ENCODE results near the gene RAB6D. TPM values are rescaled to one million over a fixed set of nuclear protein-coding genes. Genes with fewer than 3 reads are reported as not detected.
"Not testable (repeated sequence)": the region's sequence is repeated elsewhere in the genome, so short reads cannot be mapped to it uniquely, and the experiment has no call there.

The RAB6D gene
- 0.05 TPM for polyA plus RNA-seq (2013)

DNA sequence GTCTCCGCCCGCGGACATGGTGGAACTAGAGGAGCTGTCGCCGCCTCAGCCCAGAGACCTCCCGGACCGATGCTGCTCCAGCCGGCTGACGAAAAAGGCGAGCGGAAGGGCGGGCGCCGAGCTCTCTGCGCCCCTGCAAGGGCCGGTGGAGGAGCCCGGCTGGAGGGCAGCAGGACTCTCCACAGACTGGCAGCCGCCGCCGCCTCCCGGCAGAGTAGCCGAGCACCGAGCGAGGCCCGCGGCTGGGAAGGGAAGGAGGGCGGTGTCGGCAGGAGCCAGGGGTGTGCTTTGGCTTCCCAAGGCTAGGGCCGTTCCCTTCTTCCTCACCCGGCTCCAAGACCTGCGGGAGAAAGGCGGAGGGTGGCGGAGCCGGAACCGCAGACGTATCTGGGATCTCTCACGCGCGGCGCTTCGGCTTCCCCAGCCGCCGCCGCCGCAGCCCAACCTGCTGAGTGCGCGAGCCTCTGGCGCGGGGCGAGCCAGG is at the start of gene RAB6D:
Gene RAB6D (minus strand): TSS at position 466 of the 484 bp plus-strand sequence. CDS start 448 bp downstream, at position 18.
- WGBS (ENCODE audit: insufficient coverage): 2% methylated on average over 23 of the region's 50 CpGs
- Histone ChIP-seq H3K4me3 (ENCODE audit: control insufficient read depth in 1 of 7, extremely low read depth in 1 of 7, insufficient read depth in 4 of 7, low read depth in 2 of 7, low read length in 6 of 7) (peak within 1 kb of the TSS in 3 of 7 experiments; percentile 11 to 57 (median 19)), H3K27me3 (replicated peaks in 2 of 5; ENCODE audit: control insufficient read depth in 4 of 5, insufficient read depth in 5 of 5, low read length in 4 of 5) (peaks cover 2 to 37% (median 6%) of the 10 kb centered on the region in 5 experiments)
- CTCF ChIA-PET; H3K9me3 ChIP-seq (ENCODE audit: control extremely low read depth in 1 of 5, control insufficient read depth in 4 of 5, insufficient read depth in 2 of 5, low read depth in 1 of 5, low read length in 4 of 5); H3K27ac ChIP-seq (ENCODE audit: insufficient read depth in 1 of 2, low read depth in 1 of 2, low read length in 2 of 2, poor library complexity in 1 of 2, severe bottlenecking in 2 of 2); H3K36me3 ChIP-seq (ENCODE audit: control insufficient read depth in 4 of 4, insufficient read depth in 4 of 4, low read length in 3 of 4); POLR2A ChIA-PET; H3K4me1 ChIP-seq (ENCODE audit: control extremely low read depth in 1 of 4, control insufficient read depth in 4 of 4, insufficient read depth in 4 of 4, low read length in 3 of 4): not testable (repeated sequence)
- DNase-seq: peak in 2 of 3 donors; percentile 1 to 22

DNA sequence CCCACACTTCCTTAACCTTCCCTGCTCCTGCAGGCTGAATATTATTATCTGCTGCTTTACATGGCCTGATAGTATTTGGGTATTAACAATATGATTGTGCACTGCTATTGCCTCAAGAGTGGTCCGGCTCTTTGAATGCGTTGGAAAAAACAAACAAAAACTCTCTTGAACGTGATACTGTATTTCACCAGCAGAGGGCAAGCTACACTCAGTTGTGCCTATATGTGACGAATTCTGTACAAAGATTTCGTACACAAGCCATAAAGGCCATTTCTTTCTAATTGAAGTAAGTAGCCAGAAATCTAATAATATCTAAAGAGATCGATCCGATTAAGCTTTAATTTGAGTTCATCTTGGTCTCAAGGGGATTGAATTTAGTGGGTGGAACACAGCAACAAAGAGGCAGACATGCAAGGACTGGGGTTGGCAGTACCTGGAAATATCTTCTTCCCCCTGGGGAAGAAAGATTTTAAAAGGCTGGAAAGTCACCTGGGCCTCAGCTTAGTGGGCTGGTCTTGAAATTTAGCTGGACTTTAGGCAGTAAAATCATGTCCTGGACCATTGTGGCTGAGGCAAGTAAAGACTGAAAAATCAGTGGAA is 49.3 kb upstream of the RAB6D start:
- POLR2A ChIA-PET: no interaction called here
- Histone ChIP-seq H3K27ac (ENCODE audit: insufficient read depth in 1 of 2, low read depth in 1 of 2, low read length in 2 of 2, poor library complexity in 1 of 2, severe bottlenecking in 2 of 2) (no peak overlapping the region), H3K36me3 (ENCODE audit: control insufficient read depth in 4 of 4, insufficient read depth in 4 of 4, low read length in 3 of 4) (no peaks in the 10 kb centered on the region), H3K27me3 (replicated peaks in 2 of 5; ENCODE audit: control insufficient read depth in 4 of 5, insufficient read depth in 5 of 5, low read length in 4 of 5) (peaks cover 9 to 29% (median 14%) of the 10 kb centered on the region in 5 experiments), H3K4me3 (ENCODE audit: control insufficient read depth in 1 of 7, extremely low read depth in 1 of 7, insufficient read depth in 4 of 7, low read depth in 2 of 7, low read length in 6 of 7) (no peak overlapping the region), H3K9me3 (ENCODE audit: control extremely low read depth in 1 of 5, control insufficient read depth in 4 of 5, insufficient read depth in 2 of 5, low read depth in 1 of 5, low read length in 4 of 5) (no peaks in the 10 kb centered on the region), H3K4me1 (ENCODE audit: control extremely low read depth in 1 of 4, control insufficient read depth in 4 of 4, insufficient read depth in 4 of 4, low read length in 3 of 4) (no peaks in the 10 kb centered on the region)
- peak; percentile 67 to 84 (median 79) for DNase-seq
- CTCF ChIA-PET: interaction anchor here (0.7 to 3.6 kb wide), 8 partner anchors 10 to 599 kb away, joined by 3 to 15 read pairs (median 4); partner anchors contain the start of gene MZT2A
- WGBS (ENCODE audit: insufficient coverage): no CpG with 5 or more reads among the region's 7 CpGs

DNA sequence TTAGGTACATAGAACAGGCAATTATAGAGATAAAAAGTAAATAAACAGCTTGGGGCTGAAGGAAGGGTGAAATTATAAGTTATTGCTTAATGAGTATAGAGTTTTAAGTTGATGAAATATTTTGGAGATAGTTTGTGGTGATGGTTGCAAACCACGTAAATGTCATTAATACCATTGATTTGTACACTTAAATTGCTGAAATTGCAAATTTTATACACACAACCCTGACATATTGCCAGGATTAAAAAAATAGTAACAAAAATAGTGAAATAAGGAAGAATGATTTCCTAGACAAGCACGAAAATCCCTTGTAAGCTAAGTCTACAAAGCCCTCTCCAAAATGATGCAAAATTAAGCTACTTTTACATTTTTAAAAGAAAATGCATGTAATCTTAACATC is 46.2 kb upstream of the RAB6D start:
- Histone ChIP-seq H3K9me3 (ENCODE audit: control extremely low read depth in 1 of 5, control insufficient read depth in 4 of 5, insufficient read depth in 2 of 5, low read depth in 1 of 5, low read length in 4 of 5) (no peaks in the 10 kb centered on the region), H3K4me1 (ENCODE audit: control extremely low read depth in 1 of 4, control insufficient read depth in 4 of 4, insufficient read depth in 4 of 4, low read length in 3 of 4) (no peaks in the 10 kb centered on the region), H3K27ac (ENCODE audit: insufficient read depth in 1 of 2, low read depth in 1 of 2, low read length in 2 of 2, poor library complexity in 1 of 2, severe bottlenecking in 2 of 2) (no peak overlapping the region), H3K4me3 (ENCODE audit: control insufficient read depth in 1 of 7, extremely low read depth in 1 of 7, insufficient read depth in 4 of 7, low read depth in 2 of 7, low read length in 6 of 7) (no peak overlapping the region), H3K36me3 (ENCODE audit: control insufficient read depth in 4 of 4, insufficient read depth in 4 of 4, low read length in 3 of 4) (no peaks in the 10 kb centered on the region), H3K27me3 (replicated peaks in 2 of 5; ENCODE audit: control insufficient read depth in 4 of 5, insufficient read depth in 5 of 5, low read length in 4 of 5) (peaks cover 4 to 21% (median 16%) of the 10 kb centered on the region in 5 experiments)
- ChIA-PET POLR2A (no interaction called here), CTCF (no interaction called here)
- DNase-seq: no peak
- WGBS (ENCODE audit: insufficient coverage): no CpG with 5 or more reads among the region's 2 CpGs

DNA sequence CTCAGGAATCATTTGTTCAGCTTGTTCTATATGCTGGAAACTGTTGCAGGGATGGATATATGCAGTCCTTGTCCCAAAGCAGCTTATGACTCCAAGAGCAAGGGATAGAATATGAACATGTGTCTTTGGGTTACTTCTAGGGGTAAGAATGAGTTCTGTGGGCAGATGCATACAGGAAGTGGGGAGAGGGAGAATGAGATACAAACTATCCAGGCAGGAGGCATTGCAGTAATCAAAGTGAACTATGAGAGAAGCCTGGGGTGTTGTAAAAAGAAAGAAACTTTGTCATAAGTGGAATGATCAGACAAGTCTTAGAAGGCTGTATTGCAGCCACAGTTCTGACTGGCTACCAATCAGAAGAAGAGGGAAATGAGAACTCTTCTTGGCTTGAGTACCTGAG is 44.8 kb upstream of the RAB6D start:
- H3K4me1 ChIP-seq (ENCODE audit: control extremely low read depth in 1 of 4, control insufficient read depth in 4 of 4, insufficient read depth in 4 of 4, low read length in 3 of 4): no peaks in the 10 kb centered on the region
- no peaks in the 10 kb centered on the region for H3K9me3 ChIP-seq (ENCODE audit: control extremely low read depth in 1 of 5, control insufficient read depth in 4 of 5, insufficient read depth in 2 of 5, low read depth in 1 of 5, low read length in 4 of 5)
- no peak for DNase-seq
- ChIA-PET POLR2A (interaction anchor here (0.6 kb wide), 1 partner anchor 1086 kb away, joined by 3 read pairs; no protein-coding TSS in a partner anchor), CTCF (no interaction called here)
- H3K36me3 ChIP-seq (ENCODE audit: control insufficient read depth in 4 of 4, insufficient read depth in 4 of 4, low read length in 3 of 4): no peaks in the 10 kb centered on the region
- H3K27ac ChIP-seq (ENCODE audit: insufficient read depth in 1 of 2, low read depth in 1 of 2, low read length in 2 of 2, poor library complexity in 1 of 2, severe bottlenecking in 2 of 2): no peak overlapping the region
- H3K4me3 ChIP-seq (ENCODE audit: control insufficient read depth in 1 of 7, extremely low read depth in 1 of 7, insufficient read depth in 4 of 7, low read depth in 2 of 7, low read length in 6 of 7): no peak overlapping the region
- H3K27me3 ChIP-seq (replicated peaks in 2 of 5; ENCODE audit: control insufficient read depth in 4 of 5, insufficient read depth in 5 of 5, low read length in 4 of 5): peaks cover 4 to 26% (median 16%) of the 10 kb centered on the region in 5 experiments

DNA sequence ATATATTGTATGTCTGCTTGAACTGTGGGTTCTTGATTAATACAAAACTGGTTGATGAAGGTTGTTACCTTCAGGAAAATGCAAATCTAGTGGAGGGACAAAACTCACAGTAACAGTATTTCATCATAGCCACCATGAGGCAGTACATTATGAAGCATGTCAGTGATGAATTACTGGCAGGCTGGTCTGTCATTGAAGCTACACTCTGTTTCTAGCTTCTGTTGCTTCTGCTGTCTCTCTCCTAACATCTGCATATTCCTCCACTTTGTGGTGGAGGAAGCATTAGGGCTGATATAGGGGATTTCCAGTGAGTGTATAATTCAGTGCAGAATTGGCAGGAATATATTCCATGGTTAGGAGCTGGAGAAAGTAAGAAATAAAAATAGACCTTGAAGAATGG is 44.2 kb upstream of the RAB6D start:
- H3K27me3 ChIP-seq (replicated peaks in 2 of 5; ENCODE audit: control insufficient read depth in 4 of 5, insufficient read depth in 5 of 5, low read length in 4 of 5): peaks cover 4 to 26% (median 12%) of the 10 kb centered on the region in 5 experiments
- no peak overlapping the region for H3K4me3 ChIP-seq (ENCODE audit: control insufficient read depth in 1 of 7, extremely low read depth in 1 of 7, insufficient read depth in 4 of 7, low read depth in 2 of 7, low read length in 6 of 7)
- H3K36me3 ChIP-seq (ENCODE audit: control insufficient read depth in 4 of 4, insufficient read depth in 4 of 4, low read length in 3 of 4): no peaks in the 10 kb centered on the region
- CTCF ChIA-PET: interaction anchor here (1.1 kb wide), 1 partner anchor 81 kb away, joined by 3 read pairs; no protein-coding TSS in a partner anchor
- no peak overlapping the region for H3K27ac ChIP-seq (ENCODE audit: insufficient read depth in 1 of 2, low read depth in 1 of 2, low read length in 2 of 2, poor library complexity in 1 of 2, severe bottlenecking in 2 of 2)
- POLR2A ChIA-PET: interaction anchor here (0.6 kb wide), 1 partner anchor 1085 kb away, joined by 3 read pairs; no protein-coding TSS in a partner anchor
- DNase-seq: no peak
- H3K9me3 ChIP-seq (ENCODE audit: control extremely low read depth in 1 of 5, control insufficient read depth in 4 of 5, insufficient read depth in 2 of 5, low read depth in 1 of 5, low read length in 4 of 5): no peaks in the 10 kb centered on the region
- H3K4me1 ChIP-seq (ENCODE audit: control extremely low read depth in 1 of 4, control insufficient read depth in 4 of 4, insufficient read depth in 4 of 4, low read length in 3 of 4): no peaks in the 10 kb centered on the region

DNA sequence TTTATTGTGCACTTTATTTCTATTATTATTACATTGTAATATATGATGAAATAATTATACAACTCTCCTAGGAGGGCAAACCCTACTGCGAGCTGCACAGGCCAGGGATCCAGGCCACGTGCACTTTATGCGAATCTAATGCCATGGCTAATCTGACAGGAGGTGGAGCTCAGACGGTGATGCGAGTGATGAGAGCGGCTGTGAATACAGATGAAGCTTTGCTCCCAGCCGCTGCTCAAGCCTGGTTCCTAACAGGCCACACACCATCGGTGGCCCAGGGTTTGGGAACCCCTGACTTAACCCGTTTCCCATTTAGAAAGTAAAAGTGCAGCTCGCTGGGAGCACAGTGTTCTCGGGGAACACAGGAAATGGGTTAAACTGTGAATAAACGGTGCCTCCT is 40.8 kb upstream of the RAB6D start:
- H3K4me1 ChIP-seq (ENCODE audit: control extremely low read depth in 1 of 4, control insufficient read depth in 4 of 4, insufficient read depth in 4 of 4, low read length in 3 of 4): no peaks in the 10 kb centered on the region
- no peaks in the 10 kb centered on the region for H3K9me3 ChIP-seq (ENCODE audit: control extremely low read depth in 1 of 5, control insufficient read depth in 4 of 5, insufficient read depth in 2 of 5, low read depth in 1 of 5, low read length in 4 of 5)
- H3K4me3 ChIP-seq (ENCODE audit: control insufficient read depth in 1 of 7, extremely low read depth in 1 of 7, insufficient read depth in 4 of 7, low read depth in 2 of 7, low read length in 6 of 7): no peak overlapping the region
- DNase-seq: no peak
- POLR2A ChIA-PET: no interaction called here
- H3K27ac ChIP-seq (ENCODE audit: insufficient read depth in 1 of 2, low read depth in 1 of 2, low read length in 2 of 2, poor library complexity in 1 of 2, severe bottlenecking in 2 of 2): no peak overlapping the region
- H3K27me3 ChIP-seq (replicated peaks in 2 of 5; ENCODE audit: control insufficient read depth in 4 of 5, insufficient read depth in 5 of 5, low read length in 4 of 5): peaks cover 4 to 28% (median 13%) of the 10 kb centered on the region in 5 experiments
- no peaks in the 10 kb centered on the region for H3K36me3 ChIP-seq (ENCODE audit: control insufficient read depth in 4 of 4, insufficient read depth in 4 of 4, low read length in 3 of 4)
- WGBS (ENCODE audit: insufficient coverage): 88% methylated on average over 10 of the region's 12 CpGs
- CTCF ChIA-PET: no interaction called here

DNA sequence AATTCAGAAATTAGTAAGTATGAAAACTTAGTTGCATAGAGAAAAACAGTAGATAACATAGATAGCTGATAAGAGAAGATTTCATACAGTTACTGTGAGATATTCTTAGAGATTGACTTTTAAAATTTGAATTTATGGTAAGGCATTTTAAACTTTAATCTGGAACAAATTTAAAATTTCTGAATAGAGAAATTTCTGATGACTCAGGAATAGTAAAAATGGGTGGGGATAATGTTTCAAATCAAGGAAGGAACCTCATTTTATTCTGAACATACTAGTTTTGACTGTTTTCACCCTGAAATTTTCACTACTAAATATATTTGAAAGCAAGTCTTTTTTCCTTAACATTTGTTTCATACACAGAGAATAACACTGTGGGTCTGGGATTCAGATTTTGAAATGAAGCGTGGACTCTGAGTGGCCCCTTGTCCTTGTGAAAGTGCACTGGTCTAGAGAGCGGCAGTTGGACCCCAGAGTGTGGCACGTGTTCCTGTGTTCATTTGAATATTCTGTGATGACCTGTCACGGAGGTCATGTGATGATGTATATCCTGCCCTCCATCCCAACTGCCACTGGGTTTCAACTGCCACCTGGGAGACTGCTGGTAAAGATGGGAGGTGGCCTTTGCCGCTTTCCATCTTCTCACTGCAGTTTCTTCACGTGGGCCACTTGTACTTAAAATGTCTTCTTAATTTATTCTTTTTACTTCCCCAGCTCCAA is 38.5 kb upstream of the RAB6D start:
- POLR2A ChIA-PET: no interaction called here
- WGBS (ENCODE audit: insufficient coverage): 87% methylated on average over 3 of the region's 6 CpGs
- Histone ChIP-seq H3K4me3 (ENCODE audit: control insufficient read depth in 1 of 7, extremely low read depth in 1 of 7, insufficient read depth in 4 of 7, low read depth in 2 of 7, low read length in 6 of 7) (no peak overlapping the region), H3K36me3 (ENCODE audit: control insufficient read depth in 4 of 4, insufficient read depth in 4 of 4, low read length in 3 of 4) (no peaks in the 10 kb centered on the region), H3K27ac (ENCODE audit: insufficient read depth in 1 of 2, low read depth in 1 of 2, low read length in 2 of 2, poor library complexity in 1 of 2, severe bottlenecking in 2 of 2) (no peak overlapping the region), H3K4me1 (ENCODE audit: control extremely low read depth in 1 of 4, control insufficient read depth in 4 of 4, insufficient read depth in 4 of 4, low read length in 3 of 4) (no peaks in the 10 kb centered on the region), H3K27me3 (replicated peaks in 2 of 5; ENCODE audit: control insufficient read depth in 4 of 5, insufficient read depth in 5 of 5, low read length in 4 of 5) (peaks cover 0 to 16% (median 8%) of the 10 kb centered on the region in 5 experiments), H3K9me3 (ENCODE audit: control extremely low read depth in 1 of 5, control insufficient read depth in 4 of 5, insufficient read depth in 2 of 5, low read depth in 1 of 5, low read length in 4 of 5) (no peaks in the 10 kb centered on the region)
- DNase-seq: no peak
- CTCF ChIA-PET: no interaction called here
